ENCODE results near the gene ENAH.
"Not testable (repeated sequence)": the region's sequence is repeated elsewhere in the genome, so short reads cannot be mapped to it uniquely, and the experiment has no call there.

Gene ENAH

DNA sequence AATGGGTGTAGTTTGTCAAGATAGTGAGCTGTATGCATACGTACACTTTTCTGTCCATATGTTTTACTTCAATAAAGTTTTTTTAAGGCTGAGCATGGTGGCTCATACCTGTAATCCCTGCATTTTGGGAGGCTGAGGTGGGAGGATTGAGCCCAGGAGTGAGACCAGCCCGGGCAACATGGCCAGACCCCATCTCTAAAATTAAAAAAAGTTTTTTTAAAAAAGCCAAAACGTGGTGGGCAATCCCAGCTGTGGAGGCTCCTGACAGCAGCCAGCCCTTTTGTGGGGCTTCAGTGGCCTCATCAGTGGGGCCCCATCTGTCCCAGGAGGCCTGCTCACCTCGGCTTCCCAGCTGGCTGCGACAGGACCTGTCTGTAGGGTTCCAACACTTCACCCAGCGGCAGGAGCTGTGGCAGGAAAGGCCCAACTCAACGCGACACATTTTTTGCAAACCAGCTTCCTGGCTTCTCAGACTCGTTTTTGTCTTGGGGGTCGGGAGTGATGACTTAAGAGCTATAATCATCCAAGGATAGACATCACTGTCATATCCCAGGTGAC is 168.2 kb downstream of the ENAH start:
- DNase-seq: no peak

DNA sequence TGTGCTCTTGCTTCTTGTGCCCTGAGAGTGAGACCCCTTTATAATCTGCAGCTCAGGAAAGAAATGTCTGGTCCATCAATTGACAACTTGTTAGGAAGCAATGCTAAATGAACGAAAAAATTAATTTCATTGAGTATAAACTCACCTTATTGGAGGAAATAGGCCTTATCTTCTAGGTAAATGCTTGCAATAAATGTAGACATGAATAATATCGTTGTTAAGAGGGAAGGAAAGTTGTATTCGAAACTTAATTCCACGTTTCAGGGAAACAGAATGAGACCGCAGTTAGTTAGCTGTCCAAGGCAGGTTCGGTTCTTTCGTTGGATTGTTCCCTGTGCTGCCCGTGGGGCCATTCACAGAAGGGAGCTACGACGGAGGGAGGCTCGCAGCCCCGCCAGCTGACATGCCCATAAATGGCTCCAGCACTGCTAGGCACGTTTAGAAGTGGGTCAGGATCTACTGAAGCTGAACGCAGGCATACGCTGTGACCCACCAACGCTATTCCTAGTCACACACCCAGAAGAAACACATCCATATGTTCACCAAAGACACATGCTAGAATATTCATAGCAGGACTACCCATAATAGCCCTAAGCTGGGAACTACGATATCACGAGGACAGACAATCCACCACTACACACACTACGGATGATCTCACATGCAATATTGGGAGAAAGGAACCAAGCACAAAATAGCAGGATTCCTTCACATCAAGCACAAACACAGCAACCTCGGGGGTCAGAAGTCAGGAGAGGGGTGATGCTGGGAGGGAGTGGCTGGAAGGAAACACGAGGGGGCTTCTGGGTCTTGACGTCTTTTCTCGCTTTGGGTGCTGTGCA is 168.9 kb downstream of the ENAH start:
- no peak for DNase-seq

DNA sequence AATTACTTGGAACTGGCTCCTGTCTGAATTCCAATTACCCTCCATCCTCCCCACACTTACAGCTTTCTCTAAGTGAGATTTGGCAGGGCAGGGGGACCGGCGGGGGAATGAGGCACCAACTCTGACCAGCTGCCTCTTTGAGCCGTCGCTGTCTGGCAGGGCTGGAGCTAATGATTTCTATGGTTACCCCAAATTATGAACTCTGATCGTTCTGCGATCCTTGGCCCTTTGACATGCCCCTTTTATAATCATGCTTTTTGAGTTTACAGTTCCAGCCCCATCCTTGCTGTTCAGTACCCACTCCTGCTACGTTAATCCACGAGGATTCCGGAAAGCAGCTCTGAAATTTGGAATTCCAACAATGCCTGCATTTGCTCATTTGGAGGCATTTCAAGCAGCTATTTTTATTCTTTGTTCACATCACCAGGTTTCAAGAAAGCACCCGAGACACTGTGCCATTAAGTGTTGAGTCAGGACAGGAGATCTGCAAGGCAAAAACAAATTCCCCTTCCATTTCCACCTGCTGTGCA is 170.4 kb downstream of the ENAH start:
- no peak for DNase-seq

DNA sequence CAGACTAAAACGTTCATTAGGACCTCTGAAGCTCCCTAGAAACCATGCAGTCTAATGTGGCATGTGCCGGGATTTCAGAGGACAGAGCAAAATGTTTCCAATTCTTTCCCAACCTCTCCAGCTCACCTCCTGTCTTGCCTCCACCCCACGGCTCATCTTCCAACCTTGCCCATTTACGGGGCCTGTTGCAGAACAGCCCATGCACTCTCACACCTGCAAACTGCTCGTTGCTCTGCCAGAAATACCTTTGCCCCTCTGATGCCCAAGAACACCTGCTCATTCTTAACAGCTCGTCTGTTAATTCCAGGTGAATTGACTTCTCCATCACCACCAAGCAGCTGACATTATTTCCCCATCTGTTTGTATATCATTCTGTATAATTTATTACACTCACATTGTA is 171.2 kb downstream of the ENAH start:
- no peak for DNase-seq

DNA sequence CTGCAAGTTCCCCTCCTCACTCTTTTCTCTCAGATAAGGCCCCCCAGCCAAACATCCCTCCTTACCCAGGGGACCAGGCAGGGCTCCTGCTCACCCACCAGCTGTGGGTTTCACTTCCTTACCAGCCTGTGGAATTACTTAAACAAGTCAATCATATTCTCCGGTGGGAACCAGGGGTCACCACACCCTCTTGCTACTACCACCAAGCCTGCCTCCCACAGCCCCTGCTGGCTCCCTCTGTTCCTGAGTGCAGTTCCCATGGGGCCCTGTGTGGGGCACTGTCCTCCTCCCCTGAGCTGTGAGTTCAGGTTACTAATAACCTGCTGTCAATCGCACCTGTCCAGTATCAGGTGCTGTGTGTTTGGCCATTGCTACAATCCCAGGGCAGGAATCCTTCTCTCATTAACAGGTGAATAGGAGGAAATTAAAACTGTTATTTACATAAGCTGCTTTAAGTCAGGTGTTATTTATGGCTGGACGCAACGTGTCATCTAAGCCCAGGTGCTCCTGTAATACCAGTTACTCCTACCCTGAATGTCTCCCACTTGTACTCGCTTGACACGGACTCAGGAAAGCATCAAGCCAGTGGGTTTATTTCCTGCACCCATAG is 172.0 kb downstream of the ENAH start:
- DNase-seq: no peak

DNA sequence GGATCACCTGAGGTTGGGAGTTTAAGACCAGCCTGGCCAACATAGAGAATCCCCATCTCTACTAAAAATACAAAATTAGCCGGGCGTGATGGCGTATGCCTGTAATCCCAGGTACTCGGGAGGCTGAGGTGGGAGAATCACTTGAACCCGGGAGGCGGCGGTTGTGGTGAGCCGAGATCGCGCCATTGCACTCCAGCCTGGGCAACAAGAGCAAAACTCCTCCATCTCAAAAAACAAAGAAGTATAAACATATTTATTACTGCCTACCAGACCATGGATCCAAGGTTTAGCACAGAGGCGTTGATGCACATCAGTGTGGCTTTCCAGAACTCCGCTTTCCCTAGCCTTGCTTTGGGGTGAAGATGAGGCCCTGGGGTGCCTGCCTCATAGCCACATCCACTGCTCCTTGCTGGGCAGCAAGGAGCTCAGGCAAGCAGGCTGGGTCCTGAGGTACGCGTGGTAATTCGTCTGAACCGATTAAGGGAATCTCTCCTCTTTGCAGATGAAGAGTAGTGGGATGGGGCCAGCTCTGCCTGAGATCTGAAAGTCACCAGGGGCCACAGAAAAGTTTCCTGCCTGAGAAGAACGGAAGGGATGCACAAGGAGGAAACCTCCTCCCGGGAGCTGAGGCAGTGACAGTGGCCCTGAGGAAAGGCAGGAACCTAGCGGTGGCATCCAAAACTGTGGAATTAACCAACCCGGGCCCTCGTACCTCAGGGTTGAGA is 172.8 kb downstream of the ENAH start:
- DNase-seq: no peak

DNA sequence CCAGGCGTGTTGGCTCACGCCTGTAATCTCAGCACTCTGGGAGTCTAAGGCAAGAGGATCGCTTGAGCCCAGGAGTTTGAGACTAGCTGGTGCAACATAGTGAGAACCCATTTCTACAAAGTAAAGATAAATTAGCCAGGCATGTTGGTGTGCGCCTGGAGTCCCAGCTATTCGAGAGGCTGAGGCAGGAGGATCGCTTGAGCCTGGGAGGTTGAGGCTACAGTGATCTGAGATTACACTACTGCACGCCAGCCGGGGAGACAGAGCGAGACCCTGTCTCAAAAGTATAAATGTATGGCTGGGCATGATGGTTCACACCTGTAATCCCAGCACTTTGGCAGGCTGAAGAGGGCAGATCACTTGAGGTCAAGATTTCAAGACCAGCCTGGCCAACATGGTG is 173.6 kb downstream of the ENAH start:
- no peak for DNase-seq

DNA sequence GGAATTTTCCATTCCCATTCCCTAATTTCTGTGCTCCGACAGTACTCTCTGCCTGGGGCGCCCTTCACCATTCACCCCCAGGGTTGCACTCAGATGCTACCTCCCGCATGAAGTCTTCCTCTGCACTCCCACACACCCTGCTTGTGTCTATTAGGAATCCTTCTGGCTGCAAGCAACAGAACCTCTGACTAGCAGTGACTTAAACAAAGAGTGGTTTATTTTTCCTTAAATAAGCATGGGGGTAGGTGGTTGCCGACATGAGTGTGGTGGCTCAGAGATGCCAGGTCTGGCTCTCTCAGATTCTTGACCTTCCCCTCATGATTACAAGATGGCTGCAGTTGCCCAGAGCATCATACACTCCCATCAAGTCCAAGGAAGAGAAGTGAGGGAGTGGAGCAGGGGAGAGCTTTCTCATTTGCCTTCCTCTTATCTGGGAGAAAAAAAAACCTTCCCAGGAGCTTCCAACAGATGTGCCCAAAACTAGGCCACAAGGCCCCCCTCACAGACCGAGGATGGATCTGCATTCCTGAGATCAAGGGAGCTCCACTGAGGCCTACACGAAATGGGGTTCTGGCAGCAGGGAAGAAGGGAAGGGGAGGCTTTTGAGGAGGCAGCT is 175.5 kb downstream of the ENAH start:
- no peak for DNase-seq

DNA sequence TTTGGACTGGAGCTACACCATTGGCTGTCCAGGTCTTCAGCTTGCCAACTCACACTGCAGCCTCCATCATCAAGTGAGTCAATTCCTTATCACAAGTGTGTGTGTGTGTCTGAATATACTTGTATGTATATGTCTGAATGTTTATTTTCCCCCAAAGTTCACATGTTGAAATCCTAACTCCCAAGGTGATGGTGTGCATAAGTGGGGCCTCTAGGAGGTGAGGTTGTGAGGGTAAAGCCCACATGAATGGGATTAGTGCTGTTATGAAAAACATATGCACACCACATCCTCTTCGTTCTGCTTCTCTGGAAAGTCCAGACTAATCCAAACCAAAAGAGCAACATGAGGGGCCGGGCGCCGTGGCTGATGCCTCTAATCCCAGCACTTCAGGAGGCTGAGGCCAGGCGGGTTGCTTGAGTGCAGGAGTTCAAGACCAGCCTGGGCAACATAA is 176.4 kb downstream of the ENAH start:
- no peak for DNase-seq

DNA sequence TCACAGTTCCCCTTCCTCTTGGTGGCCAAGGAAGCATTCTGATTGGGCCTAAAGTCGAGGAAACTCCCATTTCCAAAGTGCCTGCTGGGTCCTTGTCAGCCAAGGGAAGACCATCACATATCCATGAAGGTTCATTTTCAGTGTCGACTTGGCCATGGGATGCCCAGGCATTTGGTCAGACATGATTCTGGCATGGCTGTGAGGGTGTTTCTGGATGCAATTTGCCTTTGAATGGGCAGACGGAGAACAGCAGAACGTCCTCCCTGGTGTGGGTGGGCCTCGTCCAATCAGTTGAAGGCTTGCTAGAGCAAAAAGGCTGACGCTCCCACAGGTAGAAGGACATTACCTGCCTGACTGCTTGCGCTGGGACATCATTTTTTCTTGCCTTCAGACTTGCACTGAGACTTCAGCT is 176.8 kb downstream of the ENAH start:
- no peak for DNase-seq

DNA sequence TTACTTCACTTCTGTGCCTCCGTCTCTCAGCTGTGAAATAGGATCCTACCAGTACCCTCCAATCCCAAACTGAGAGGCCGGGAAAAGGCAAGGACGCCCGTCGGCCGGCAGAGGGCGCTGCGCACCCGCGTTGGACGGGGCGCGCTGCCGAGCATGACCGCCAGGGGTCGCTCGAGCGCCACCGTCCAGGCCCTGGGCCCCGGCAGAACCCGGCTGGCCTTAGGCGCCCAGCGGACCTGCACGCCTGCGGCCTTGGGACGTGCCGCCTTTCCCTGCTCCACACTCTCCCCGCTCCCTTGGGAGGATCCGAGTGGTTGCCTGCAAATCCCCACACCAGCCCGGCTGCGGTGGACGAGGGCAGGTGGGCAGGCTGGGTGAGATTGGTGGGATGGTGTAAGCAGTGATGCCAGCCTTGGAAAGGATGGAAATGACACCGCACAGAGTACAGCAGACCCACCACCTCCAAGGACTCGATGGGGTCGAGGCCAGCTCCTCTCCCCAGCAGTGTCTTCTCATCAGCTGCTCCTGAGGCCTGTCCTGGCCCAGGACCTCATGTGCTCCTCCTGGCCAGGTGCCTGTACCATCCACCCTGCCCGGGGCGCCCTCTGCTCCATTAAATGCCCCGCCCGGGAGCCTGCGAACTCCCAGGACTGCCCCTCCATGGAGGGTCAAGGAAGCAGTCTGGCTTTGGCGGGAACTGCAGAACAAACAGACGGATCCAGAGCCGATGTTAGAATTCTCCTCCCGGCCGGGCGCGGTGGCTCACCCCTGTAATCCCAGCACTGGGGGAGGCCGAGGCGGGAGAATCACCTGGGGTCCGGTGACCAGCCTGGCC is 177.7 kb downstream of the ENAH start:
- DNase-seq: peak; percentile 46

DNA sequence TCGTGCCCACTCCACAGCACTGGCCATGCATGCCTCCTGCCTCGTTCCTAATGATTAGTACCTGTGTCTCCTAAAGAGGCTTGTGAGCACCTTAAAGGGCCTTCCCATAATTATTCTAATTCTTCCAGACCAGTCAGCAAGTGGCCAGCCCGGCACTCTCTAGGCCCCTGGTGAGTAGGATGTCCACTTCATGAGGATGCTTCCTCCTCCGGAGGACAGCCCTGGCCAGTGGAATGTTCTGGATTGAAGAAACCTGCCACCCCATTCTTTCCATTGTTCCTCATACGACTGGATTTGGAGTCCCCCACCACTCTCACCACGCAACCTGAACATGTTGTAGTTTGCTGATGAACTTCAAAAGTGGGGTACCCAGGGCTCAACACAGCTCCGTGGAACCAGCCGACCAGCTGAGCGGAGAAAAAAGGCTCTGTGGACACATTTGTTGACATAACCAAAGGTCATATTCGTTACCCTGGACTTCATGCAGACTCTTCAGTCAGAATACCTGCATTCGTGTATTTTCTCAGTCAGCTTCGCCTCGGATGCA is 178.4 kb downstream of the ENAH start:
- DNase-seq: no peak

DNA sequence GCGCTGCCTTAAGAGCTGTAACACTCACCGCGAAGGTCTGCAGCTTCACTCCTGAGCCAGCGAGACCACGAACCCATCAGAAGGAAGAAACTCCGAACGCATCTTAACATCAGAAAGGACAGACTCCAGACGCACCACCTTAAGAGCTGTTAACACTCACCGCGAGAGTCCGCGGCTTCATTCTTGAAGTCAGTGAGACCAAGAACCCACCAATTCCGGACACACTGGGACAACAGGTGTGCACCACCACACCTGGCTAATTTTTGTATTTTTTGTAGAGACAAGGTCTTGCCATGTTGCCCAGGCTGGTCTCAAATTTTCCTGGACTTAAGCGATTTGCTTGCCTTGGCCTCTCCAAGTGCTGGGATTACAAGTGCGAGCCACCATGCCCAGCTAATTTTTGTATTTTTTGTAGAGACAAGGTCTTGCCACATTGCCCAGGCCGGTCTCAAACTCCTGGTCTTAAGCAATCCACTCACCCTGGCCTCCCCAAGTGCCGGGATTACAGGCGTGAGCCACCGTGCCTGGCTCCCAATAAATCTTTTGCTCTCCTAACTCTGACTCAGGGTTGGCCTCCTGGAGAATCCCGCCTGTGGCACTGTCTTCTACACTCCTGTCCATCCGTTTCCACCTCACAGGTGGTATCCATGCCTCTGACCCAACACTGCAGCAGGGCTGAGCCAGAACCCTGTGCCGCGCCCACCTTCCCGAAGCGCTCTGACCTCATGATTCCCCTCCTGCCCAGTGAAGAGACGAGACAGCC is 179.1 kb downstream of the ENAH start:
- not testable (repeated sequence) for DNase-seq

DNA sequence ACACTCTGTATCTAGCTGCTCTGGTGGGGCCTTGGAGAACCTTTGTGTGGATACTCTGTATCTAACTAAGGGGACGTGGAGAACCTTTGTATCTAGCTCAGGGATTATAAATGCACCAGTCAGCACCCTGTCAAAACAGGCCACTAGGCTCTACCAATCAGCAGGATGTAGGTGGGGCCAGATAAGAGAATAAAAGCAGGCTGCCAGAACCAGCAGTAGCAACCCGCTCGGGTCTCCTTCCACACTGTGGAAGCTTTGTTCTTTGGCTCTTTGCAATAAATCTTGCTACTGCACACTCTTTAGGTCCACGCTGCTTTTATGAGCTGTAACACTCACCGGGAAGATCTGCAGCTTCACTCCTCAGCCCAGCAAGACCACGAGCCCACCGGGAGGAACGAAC is 179.7 kb downstream of the ENAH start:
- not testable (repeated sequence) for DNase-seq

DNA sequence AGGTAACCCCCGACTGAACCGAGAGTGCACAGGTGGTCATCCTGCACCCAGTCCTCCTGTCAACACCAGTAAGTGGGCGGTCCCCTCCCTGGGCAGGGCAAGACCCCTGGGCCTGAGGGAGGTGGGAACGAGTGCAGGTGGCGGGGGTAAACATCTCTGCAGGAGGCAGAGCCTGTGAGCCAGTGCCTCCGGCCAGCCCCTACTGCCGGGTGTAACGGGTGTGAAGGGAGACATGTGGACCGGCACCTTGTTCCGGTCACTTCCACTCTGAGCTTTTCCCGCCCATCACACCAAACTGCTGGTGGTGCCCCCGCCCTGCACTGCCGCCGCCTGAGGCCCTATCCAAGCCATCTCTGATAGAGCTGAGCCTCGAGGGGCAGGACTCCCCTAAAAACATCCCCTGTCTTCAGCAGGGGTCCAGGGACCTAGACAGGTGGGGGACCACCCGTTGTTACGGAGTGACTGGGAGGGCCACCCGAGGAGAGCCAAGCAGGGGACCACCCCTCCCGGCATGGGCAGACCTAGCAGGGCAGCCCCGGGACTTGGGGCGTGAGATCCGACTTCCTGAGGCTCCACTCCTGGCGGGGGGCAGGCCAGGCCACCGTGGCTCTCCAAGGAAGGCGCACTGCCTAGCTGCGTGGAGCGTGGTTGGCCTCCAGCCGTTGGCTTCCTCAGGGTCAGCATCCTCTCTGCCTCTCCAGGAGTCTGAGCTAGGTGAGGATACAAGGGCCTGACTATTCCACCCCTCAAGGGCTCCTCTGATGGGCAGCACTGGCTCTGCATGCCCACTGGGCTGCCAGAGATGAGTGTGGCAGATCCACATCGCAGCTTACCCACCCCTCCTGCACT is 181.2 kb downstream of the ENAH start:
- DNase-seq: no peak

DNA sequence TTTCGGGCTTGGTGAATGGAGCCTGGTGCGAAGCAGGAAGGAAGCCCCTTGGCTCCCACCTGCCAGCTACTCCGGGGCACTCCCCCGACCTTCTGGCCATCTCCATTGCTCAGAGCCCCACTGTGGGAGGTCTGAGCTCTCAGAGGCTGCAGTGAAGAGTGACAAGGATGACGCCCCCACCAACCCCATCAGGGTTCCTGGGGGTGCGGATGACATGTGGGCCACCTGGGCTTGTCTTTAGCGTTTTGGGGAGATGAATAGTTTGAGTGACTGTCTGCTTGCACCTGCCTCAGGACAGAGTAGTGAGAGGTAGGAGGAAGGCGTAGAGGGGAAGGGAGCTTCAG is 181.8 kb downstream of the ENAH start:
- no peak for DNase-seq

DNA sequence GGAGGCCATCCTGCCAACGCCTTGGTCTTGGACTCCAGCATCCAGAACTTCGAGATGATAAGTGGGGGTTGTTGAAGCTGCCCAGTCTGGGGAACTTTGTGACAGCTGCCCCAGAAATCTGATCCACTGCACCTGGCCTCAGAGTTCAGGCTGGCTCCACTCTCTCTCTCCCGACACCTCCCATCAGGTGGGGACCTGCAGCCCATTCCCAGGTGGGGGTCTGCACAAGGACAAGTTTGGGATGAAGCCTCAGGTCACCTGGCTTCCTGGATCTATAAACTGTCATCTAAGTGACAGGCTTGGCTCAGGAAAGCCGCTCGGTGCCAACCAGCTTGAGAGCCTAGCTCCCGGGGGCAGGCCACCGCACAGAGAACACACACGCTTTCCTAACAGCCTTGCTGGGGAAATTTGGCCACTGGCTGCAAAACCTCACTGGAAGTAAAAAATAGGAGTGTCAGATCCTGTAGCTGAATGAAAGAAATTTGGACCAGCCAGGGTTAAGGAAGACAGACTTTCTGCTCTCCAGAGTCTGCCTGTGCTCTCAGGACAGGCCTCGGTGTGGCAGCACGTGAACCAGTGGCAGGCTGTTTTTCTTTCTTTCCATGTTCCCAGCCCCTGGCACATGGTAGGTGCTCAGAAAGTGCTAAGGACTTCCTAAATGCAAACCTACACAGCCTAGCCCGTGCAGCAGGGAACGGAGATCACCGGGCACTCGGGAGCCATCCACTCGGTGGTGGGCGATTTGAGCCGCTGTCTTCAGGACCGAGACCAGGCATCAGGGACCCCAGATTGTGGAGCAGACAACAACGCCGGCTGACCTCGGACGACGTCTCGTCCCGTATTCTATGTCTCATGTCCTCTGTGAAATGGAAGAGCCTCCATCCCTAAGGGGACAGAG is 182.5 kb downstream of the ENAH start:
- DNase-seq: no peak

DNA sequence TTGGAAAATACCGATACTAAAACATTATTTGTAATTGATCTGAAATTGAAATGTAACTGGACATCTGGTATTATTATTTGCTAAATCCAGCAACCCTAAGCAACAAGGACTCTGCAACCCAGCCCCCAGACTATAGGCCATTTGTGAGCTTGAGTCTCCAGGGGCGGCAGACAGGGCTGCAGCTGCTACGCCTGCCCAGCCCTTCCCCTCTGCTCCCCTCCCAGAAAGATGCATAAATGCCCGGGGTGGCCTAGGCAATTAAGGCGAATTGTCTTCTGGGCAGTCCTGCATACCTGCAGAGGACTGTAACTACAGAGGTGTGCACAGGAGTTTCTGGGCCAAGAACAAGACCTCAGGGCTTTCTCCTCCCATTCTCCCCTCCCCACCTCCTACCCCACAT is 183.9 kb downstream of the ENAH start:
- DNase-seq: no peak

Data from GOT3 (cell line).